HG03175 (cell line): ENCODE measurements around the gene RHOJ.
"Not testable (repeated sequence)": the region's sequence is repeated elsewhere in the genome, so short reads cannot be mapped to it uniquely, and the experiment has no call there.

Experiments
- ATAC-seq: cut with Tn5 transposase; IDR thresholded peaks from one replicate; pipeline ENCODE4 v1.9.1; 2021; ENCODE audit warnings: mild to moderate bottlenecking, moderate library complexity; ENCODE audit not compliant: unreplicated experiment

RHOJ gene

GRCh38 chr14:63204407-63205043 is at the start of gene RHOJ:
Gene RHOJ, plus strand, starts transcription at chr14:63204443. Its CDS starts 427 bp downstream, at chr14:63204870.
- ATAC-seq, result no peak

- ATAC-seq, result no peak
These were observed 48.6 kb upstream of the RHOJ start for GRCh38 chr14:63155511-63156185.

GRCh38 chr14:63157195-63157594 is 47.0 kb upstream of the RHOJ start:
- no peak for ATAC-seq

- no peak for ATAC-seq
These were observed 40.9 kb upstream of the RHOJ start for GRCh38 chr14:63163306-63163705.

GRCh38 chr14:63164108-63164683 is 40.0 kb upstream of the RHOJ start:
- no peak for ATAC-seq

- not testable (repeated sequence) for ATAC-seq
These were observed 39.0 kb upstream of the RHOJ start for GRCh38 chr14:63165267-63165666.

- no peak for ATAC-seq
These were observed 37.2 kb upstream of the RHOJ start for GRCh38 chr14:63167044-63167443.

GRCh38 chr14:63174760-63175191 is 29.5 kb upstream of the RHOJ start:
- ATAC-seq, result no peak

GRCh38 chr14:63175531-63175930 is 28.7 kb upstream of the RHOJ start:
- no peak for ATAC-seq

GRCh38 chr14:63178912-63179311 is 25.3 kb upstream of the RHOJ start:
- no peak for ATAC-seq

- ATAC-seq, result no peak
These were observed 24.9 kb upstream of the RHOJ start for GRCh38 chr14:63179383-63179782.

GRCh38 chr14:63180011-63180410 is 24.2 kb upstream of the RHOJ start:
- no peak for ATAC-seq

GRCh38 chr14:63182968-63183367 is 21.3 kb upstream of the RHOJ start:
- no peak for ATAC-seq

GRCh38 chr14:63186453-63186852 is 17.8 kb upstream of the RHOJ start:
- ATAC-seq, result no peak

GRCh38 chr14:63191211-63191610 is 13.0 kb upstream of the RHOJ start:
- no peak for ATAC-seq

- ATAC-seq, result no peak
These were observed 12.2 kb upstream of the RHOJ start for GRCh38 chr14:63192085-63192484.

- ATAC-seq, result no peak
These were observed 11.0 kb upstream of the RHOJ start for GRCh38 chr14:63193236-63193635.

GRCh38 chr14:63200035-63200740 is 4.1 kb upstream of the RHOJ start:
- no peak for ATAC-seq

GRCh38 chr14:63200767-63201166 is 3.5 kb upstream of the RHOJ start:
- ATAC-seq, result no peak

- no peak for ATAC-seq
These were observed 1.2 kb upstream of the RHOJ start for GRCh38 chr14:63203015-63203414.

GRCh38 chr14:63203618-63204406 is 431 bp upstream of the RHOJ start:
- no peak for ATAC-seq
